ENCODE data around the gene TMEM87B. TPM values are rescaled to one million over a fixed set of nuclear protein-coding genes. Genes with fewer than 3 reads are reported as not detected.
"Not testable (repeated sequence)": the region's sequence is repeated elsewhere in the genome, so short reads cannot be mapped to it uniquely, and the experiment has no call there.

The TMEM87B gene
- total RNA-seq, 2 donors from 2014 or later, result 56.7 to 71.2 TPM

DNA sequence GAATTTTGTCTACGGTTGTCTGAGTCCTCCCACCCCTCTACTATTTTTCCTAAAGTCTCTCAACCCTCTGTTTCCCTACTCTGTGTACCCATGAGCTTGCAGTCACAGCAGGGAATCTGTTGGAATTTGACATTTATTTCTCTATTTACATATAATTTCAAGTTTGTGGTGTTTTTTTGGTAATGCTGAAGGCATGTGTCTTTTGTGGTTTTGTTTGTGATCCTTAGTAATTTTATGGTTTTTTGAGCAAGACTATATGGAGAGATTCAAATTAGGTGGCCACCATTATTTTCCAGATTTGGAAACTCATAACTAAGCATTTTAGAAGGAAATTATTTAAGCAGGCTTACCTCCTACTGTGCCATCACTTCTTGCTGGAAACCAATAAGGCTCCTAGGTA lies 55.9 kb downstream of the TMEM87B start:
- intact Hi-C loops (cut with DNase I), result no loop called here
- Histone ChIP-seq H3K4me1 (no peaks in the 10 kb centered on the region), H3K4me3 (no peak overlapping the region), H3K9me3 (no peaks in the 10 kb centered on the region), H3K9ac (ENCODE audit: low read depth in 2 of 2, low read length in 2 of 2) (no peak overlapping the region), H3K36me3 (peaks cover 4% of the 10 kb centered on the region), H3K27ac (no peak overlapping the region), H3K27me3 (no peaks in the 10 kb centered on the region)
- TF ChIP-seq, protein P1, sequence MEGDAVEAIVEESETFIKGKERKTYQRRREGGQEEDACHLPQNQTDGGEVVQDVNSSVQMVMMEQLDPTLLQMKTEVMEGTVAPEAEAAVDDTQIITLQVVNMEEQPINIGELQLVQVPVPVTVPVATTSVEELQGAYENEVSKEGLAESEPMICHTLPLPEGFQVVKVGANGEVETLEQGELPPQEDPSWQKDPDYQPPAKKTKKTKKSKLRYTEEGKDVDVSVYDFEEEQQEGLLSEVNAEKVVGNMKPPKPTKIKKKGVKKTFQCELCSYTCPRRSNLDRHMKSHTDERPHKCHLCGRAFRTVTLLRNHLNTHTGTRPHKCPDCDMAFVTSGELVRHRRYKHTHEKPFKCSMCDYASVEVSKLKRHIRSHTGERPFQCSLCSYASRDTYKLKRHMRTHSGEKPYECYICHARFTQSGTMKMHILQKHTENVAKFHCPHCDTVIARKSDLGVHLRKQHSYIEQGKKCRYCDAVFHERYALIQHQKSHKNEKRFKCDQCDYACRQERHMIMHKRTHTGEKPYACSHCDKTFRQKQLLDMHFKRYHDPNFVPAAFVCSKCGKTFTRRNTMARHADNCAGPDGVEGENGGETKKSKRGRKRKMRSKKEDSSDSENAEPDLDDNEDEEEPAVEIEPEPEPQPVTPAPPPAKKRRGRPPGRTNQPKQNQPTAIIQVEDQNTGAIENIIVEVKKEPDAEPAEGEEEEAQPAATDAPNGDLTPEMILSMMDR (IDR thresholded peaks at IDR 0.05), result no peak
- no peak for DNase-seq

DNA sequence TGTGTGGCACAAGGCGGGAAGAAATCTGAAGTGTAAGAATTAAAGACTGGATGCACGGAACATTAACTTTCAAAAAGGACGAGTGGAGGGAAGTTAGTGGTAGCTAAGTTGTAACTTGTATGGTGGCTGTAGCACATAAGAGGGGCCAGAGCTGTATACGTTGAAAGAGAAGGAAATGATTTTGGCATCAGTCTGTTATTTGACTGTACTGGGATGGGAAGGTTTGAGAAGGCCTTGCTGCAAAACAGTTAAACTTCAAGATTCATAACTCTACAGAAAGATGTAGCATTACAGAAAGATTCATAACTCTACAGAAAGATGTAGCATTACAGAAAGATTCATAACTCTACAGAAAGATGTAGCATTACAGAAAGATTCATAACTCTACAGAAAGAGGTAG lies 58.3 kb downstream of the TMEM87B start:
- H3K4me3 ChIP-seq; H3K4me1 ChIP-seq; H3K27me3 ChIP-seq; H3K36me3 ChIP-seq; DNase-seq; intact Hi-C loops (cut with DNase I); H3K9ac ChIP-seq (ENCODE audit: low read depth in 2 of 2, low read length in 2 of 2); H3K27ac ChIP-seq; H3K9me3 ChIP-seq: not testable (repeated sequence)

- no peak overlapping the region for H3K9ac ChIP-seq (ENCODE audit: low read depth in 2 of 2, low read length in 2 of 2)
- H3K27me3 ChIP-seq, result no peaks in the 10 kb centered on the region
- H3K9me3 ChIP-seq, result no peaks in the 10 kb centered on the region
- intact Hi-C loops (cut with DNase I), result no loop called here
- H3K4me3 ChIP-seq, result no peak overlapping the region
- no peaks in the 10 kb centered on the region for H3K36me3 ChIP-seq
- no peak overlapping the region for H3K27ac ChIP-seq
- TF ChIP-seq, protein P1 (IDR thresholded peaks at IDR 0.05), result no peak
- H3K4me1 ChIP-seq, result no peaks in the 10 kb centered on the region
- DNase-seq, result no peak
These were observed 63.1 kb downstream of the TMEM87B start for GRCh38 chr2:112118148-112118547.

GRCh38 chr2:112121682-112122254 lies 66.7 kb downstream of the TMEM87B start:
- no peak overlapping the region for H3K27ac ChIP-seq
- no peaks in the 10 kb centered on the region for H3K36me3 ChIP-seq
- TF ChIP-seq, protein P1 (IDR thresholded peaks at IDR 0.05), result peak; percentile 22
- no peaks in the 10 kb centered on the region for H3K9me3 ChIP-seq
- H3K27me3 ChIP-seq, result no peaks in the 10 kb centered on the region
- H3K9ac ChIP-seq (ENCODE audit: low read depth in 2 of 2, low read length in 2 of 2), result no peak overlapping the region
- DNase-seq, result no peak
- intact Hi-C loops (cut with DNase I), result no loop called here
- H3K4me3 ChIP-seq, result no peak overlapping the region
- no peaks in the 10 kb centered on the region for H3K4me1 ChIP-seq

DNA sequence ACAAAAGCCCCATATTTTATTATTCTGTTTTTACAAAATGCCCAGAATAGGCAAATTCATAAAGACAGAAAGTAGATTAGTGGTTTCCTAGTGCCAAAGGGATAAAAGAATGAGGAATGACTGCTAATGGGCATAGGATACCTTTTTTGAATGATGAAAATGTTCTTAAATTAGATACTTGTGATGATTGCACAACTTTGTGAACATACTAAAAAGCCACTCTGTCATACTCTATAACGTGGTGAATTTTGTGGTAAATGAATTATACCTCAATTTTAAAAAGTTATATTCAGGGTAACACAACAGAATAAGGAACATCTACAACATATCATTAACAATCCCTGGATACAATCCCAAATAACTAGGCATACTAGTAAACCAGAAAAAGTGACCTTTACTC lies 74.0 kb downstream of the TMEM87B start:
- intact Hi-C loops (cut with DNase I), result no loop called here
- TF ChIP-seq, protein P1 (IDR thresholded peaks at IDR 0.05), result no peak
- no peaks in the 10 kb centered on the region for H3K4me1 ChIP-seq
- H3K9me3 ChIP-seq, result no peaks in the 10 kb centered on the region
- no peak overlapping the region for H3K9ac ChIP-seq (ENCODE audit: low read depth in 2 of 2, low read length in 2 of 2)
- no peaks in the 10 kb centered on the region for H3K36me3 ChIP-seq
- DNase-seq, result no peak
- no peaks in the 10 kb centered on the region for H3K27me3 ChIP-seq
- H3K27ac ChIP-seq, result no peak overlapping the region
- no peak overlapping the region for H3K4me3 ChIP-seq

GRCh38 chr2:112133344-112133743 lies 78.3 kb downstream of the TMEM87B start:
- intact Hi-C loops (cut with DNase I), result no loop called here

More at GRCh38 chr2:112133344-112133743, 78.3 kb downstream of the TMEM87B start:
- Histone ChIP-seq H3K27ac (no peak overlapping the region), H3K4me1 (no peaks in the 10 kb centered on the region), H3K4me3 (no peak overlapping the region), H3K9me3 (no peaks in the 10 kb centered on the region), H3K9ac (ENCODE audit: low read depth in 2 of 2, low read length in 2 of 2) (no peak overlapping the region), H3K36me3 (no peaks in the 10 kb centered on the region), H3K27me3 (no peaks in the 10 kb centered on the region)
- TF ChIP-seq, protein P1 (IDR thresholded peaks at IDR 0.05), result no peak
- DNase-seq, result no peak

All from colonic mucosa (tissue), 4 donors.